Measurements from ENCODE around the gene ADAT2. TPM values are rescaled to one million over a fixed set of nuclear protein-coding genes. Genes with fewer than 3 reads are reported as not detected.

ADAT2 gene
- total RNA-seq, 2 donors from 2014 or later, result 19.7 to 30.8 TPM

- ATAC-seq (no peak), DNase-seq (ENCODE audit: low spot score in 2 of 2) (no peak)
- H3K9me3 Mint-ChIP-seq, result peaks cover 0 to 17% of the 10 kb centered on the region in 2 donors
- H3K27ac Mint-ChIP-seq, result no peak overlapping the region
- peaks cover 0 to 4% of the 10 kb centered on the region in 2 donors for H3K36me3 Mint-ChIP-seq
Measured at GRCh38 chr6:143376375-143376774, 74.1 kb downstream of the ADAT2 start.

DNA sequence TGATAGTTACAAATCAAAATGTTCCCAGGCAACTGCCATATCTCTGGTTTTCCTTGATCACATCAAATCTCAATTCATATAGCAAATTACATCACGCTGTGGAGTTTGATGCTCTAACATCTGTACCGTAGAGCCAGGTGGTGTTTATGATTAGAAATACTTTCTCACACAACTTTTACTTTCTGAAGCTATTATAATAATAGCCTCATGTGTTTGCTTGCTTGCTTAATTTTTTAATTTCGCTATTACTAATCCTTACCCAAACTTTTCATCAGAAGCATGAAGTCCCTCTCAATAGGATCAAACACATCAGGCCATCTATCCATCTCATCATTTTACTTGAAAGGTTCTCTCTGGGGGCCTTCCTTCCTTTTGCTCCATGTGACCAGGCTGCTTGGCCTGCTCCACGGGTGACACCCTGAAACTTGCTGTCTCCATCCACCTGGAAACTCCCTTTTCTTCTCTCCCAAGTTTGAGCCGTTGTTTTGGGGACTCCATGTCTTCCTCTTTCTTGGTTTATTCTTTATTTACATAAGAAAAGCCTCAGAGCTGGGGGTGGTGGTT lies 75.4 kb downstream of the ADAT2 start:
- H3K27ac Mint-ChIP-seq, result no peak overlapping the region
- H3K36me3 Mint-ChIP-seq, result peaks cover 0 to 4% of the 10 kb centered on the region in 2 donors
- H3K9me3 Mint-ChIP-seq, result peaks cover 0 to 17% of the 10 kb centered on the region in 2 donors
- ATAC-seq (no peak), DNase-seq (ENCODE audit: low spot score in 2 of 2) (no peak)

DNA sequence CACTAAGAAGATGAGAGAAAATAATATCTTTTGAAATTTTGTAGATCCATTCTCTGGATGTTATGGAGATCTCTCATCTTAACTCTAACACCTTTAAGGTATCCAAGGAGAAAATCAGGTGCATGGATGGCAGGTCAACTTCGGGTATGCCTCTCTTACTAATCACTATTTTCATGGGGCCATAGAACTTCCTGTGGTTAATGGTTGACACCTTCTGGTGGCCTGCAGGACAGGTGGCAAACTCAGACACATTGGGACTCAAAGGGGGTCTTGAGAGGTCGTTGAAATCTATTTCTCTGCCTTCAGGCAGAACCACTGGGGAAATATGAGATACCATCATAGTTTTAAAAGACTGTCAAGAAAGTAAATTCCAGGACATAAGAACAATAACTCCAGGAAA lies 76.5 kb downstream of the ADAT2 start:
- no peak for DNase-seq (ENCODE audit: low spot score in 2 of 2)
- H3K36me3 Mint-ChIP-seq, result peaks cover 0 to 4% of the 10 kb centered on the region in 2 donors
- no peak overlapping the region for H3K27ac Mint-ChIP-seq
- ATAC-seq, result no peak
- H3K9me3 Mint-ChIP-seq, result peaks cover 0 to 17% of the 10 kb centered on the region in 2 donors

Other genes starting within 250 kb of the ADAT2 start
- gene PEX3, start 110 bp upstream of the ADAT2 start, total RNA-seq, result 10 to 100 TPM in 1 of 2 donors, 1 to 10 TPM in 1; 8.3 to 50.0 TPM
- gene FUCA2, start 61.0 kb upstream of the ADAT2 start, total RNA-seq, result 10 to 100 TPM; 12.1 to 17.6 TPM
- 10 to 100 TPM; 20.5 to 23.9 TPM for gene PHACTR2, start 227.3 kb upstream of the ADAT2 start, total RNA-seq